WTC11 (cell line): ENCODE data around the gene WAC. TPM values are rescaled to one million over a fixed set of nuclear protein-coding genes. Genes with fewer than 3 reads are reported as not detected.
A peak's percentile ranks its signal among the peaks of the same experiment; 100 is the strongest.

Source experiments
- ATAC-seq: fragments of 200-7000 bp; cut with Tn5 transposase; 2 replicates; pipeline ENCODE4 v1.10.0; 2021; ENCODE audit warnings: mild to moderate bottlenecking, moderate library complexity
- CTCF ChIA-PET: fragments of 300-600 bp; sonication (Branson Sonifier 250); formaldehyde crosslinking; loops from one replicate; lab custom pipeline; 2021; ENCODE audit warnings: antibody characterized with exemption; lab: Charles Lee
- POLR2A ChIA-PET: fragments of 350-600 bp; sonication (Branson Sonifier 250); formaldehyde crosslinking; loops from one replicate; lab custom pipeline; 2021; ENCODE audit warnings: antibody characterized with exemption; lab: Charles Lee
- DNase-seq: peaks from one replicate; pipeline ENCODE4 v3.0.0; 2021; ENCODE audit warnings: low spot score
- H3K27ac Mint-ChIP-seq: 2 replicates; pipeline ENCODE4 v1.8.0; 2021; ENCODE audit warnings: mixed read lengths
- H3K27me3 Mint-ChIP-seq: 2 replicates; pipeline ENCODE4 v1.8.0; 2021; ENCODE audit warnings: low read depth, mild to moderate bottlenecking, moderate library complexity, mixed read lengths
- H3K36me3 Mint-ChIP-seq: 2 replicates; pipeline ENCODE4 v1.8.0; 2021; ENCODE audit warnings: mixed read lengths
- H3K4me1 Mint-ChIP-seq: 2 replicates; pipeline ENCODE4 v1.8.0; 2022; ENCODE audit warnings: mixed read lengths
- H3K4me3 Mint-ChIP-seq: 2 replicates; pipeline ENCODE4 v1.8.0; 2021; ENCODE audit warnings: mild to moderate bottlenecking, moderate library complexity, mixed read lengths
- H3K9me3 Mint-ChIP-seq: 2 replicates; pipeline ENCODE4 v1.8.0; 2021; ENCODE audit warnings: mixed read lengths
- FOXJ3 ChIP-seq: sonication (generic); formaldehyde crosslinking; IDR thresholded peaks from 2 replicates; pipeline ENCODE4 v1.9.0; 2021; ENCODE audit warnings: missing genetic modification reagents, mild to moderate bottlenecking, borderline replicate concordance
- GTF2I ChIP-seq: fragments of 250-450 bp; sonication (Bioruptor Pico); conservative IDR thresholded peaks from 2 replicates; pipeline ENCODE4 v1.4.0; 2021; ENCODE audit warnings: mild to moderate bottlenecking
- HMGA2 ChIP-seq: fragments of 250-450 bp; sonication (Bioruptor Pico); IDR thresholded peaks from 2 replicates; pipeline ENCODE4 v1.4.0; 2021; ENCODE audit warnings: mild to moderate bottlenecking, moderate library complexity
- JAZF1 ChIP-seq: fragments of 250-450 bp; sonication (Bioruptor Pico); IDR thresholded peaks from 2 replicates; pipeline ENCODE4 v1.9.0; 2021; ENCODE audit warnings: moderate library complexity, mild to moderate bottlenecking, inconsistent platforms
- MYBL2 ChIP-seq: sonication (generic); formaldehyde crosslinking; IDR thresholded peaks from 2 replicates; pipeline ENCODE4 v1.8.1; 2023; ENCODE audit warnings: mild to moderate bottlenecking, moderate library complexity, missing genetic modification reagents
- NFYB ChIP-seq: sonication (generic); formaldehyde crosslinking; conservative IDR thresholded peaks from 2 replicates; pipeline ENCODE4 v1.8.0; 2022; ENCODE audit warnings: low read depth, missing genetic modification reagents
- RORB ChIP-seq: fragments of 250-450 bp; sonication (Bioruptor Pico); IDR thresholded peaks from 2 replicates; pipeline ENCODE4 v1.9.0; 2021; ENCODE audit warnings: mild to moderate bottlenecking
- SMAD4 ChIP-seq: sonication (generic); formaldehyde crosslinking; IDR thresholded peaks from 2 replicates; pipeline ENCODE4 v1.8.0; 2022; ENCODE audit warnings: mild to moderate bottlenecking, missing genetic modification reagents
- ZNF396 ChIP-seq: fragments of 250-450 bp; sonication (Bioruptor Pico); IDR thresholded peaks from 2 replicates; pipeline ENCODE4 v1.8.0; 2021; ENCODE audit warnings: mild to moderate bottlenecking, moderate library complexity, borderline replicate concordance
- total RNA-seq: library from RNA; stranded (reverse); gene quantifications from 3 replicates; pipeline ENCODE4 v1.2.3, GENCODE V29; 2021
- TF ChIP-seq, protein P1 (sequence below): sonication (generic); formaldehyde crosslinking; IDR thresholded peaks from 2 replicates; pipeline ENCODE4 v1.8.1; 2023; ENCODE audit warnings: mild to moderate bottlenecking, moderate library complexity, missing genetic modification reagents
- TF ChIP-seq, protein P2 (sequence below): sonication (generic); formaldehyde crosslinking; IDR thresholded peaks from 2 replicates; pipeline ENCODE4 v1.8.1; 2022; ENCODE audit warnings: missing genetic modification reagents, borderline replicate concordance
- TF ChIP-seq, protein P3 (sequence below): sonication (generic); formaldehyde crosslinking; conservative IDR thresholded peaks from 2 replicates; pipeline ENCODE4 v1.8.1; 2023; ENCODE audit warnings: mild to moderate bottlenecking, low read depth, missing genetic modification reagents, moderate library complexity
- TF ChIP-seq, protein P4 (sequence below): sonication (generic); formaldehyde crosslinking; IDR thresholded peaks from 2 replicates; pipeline ENCODE4 v1.8.0; 2023; ENCODE audit warnings: missing genetic modification reagents
- TF ChIP-seq, protein P5 (sequence below): sonication (generic); formaldehyde crosslinking; IDR thresholded peaks from 2 replicates; pipeline ENCODE4 v1.8.0; 2022; ENCODE audit warnings: missing genetic modification reagents
- TF ChIP-seq, protein P6 (sequence below): sonication (generic); formaldehyde crosslinking; IDR thresholded peaks from 2 replicates; pipeline ENCODE4 v1.8.0; 2023; ENCODE audit warnings: mild to moderate bottlenecking, missing genetic modification reagents

WAC gene
- total RNA-seq, 1 experiment from 2014 or later: 108 TPM

DNA sequence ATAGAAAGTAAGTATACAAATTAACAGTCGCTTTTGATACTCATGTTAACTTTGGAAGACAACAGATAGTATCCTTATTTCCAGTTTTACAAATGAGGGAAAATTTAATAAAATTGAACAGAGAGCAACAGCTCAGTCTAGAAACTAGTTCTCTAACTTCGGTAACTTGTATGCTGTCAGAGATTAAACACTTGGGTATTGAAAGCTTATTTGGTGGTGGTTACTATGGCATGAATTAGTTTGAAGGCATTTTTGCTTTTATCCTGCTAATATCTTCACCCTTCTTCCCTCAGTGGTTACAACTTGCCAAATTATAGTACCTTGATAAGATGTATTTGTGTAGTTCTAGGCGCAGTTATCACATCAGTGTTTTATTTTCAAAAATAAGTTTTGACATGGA lies 7.2 kb downstream of the WAC start:
- ATAC-seq (no peak), DNase-seq (no peak)
- CTCF ChIA-PET: no interaction called here
- peaks cover 86% of the 10 kb centered on the region for H3K36me3 Mint-ChIP-seq
- H3K4me1 Mint-ChIP-seq: peaks cover 8% of the 10 kb centered on the region
- H3K27ac Mint-ChIP-seq: no peak overlapping the region
- POLR2A ChIA-PET: interaction anchor here (0.6 kb wide), 1 partner anchor 21 kb away, joined by 3 read pairs; no protein-coding TSS in a partner anchor
- no peaks in the 10 kb centered on the region for H3K9me3 Mint-ChIP-seq
- no peak overlapping the region for H3K4me3 Mint-ChIP-seq
- TF ChIP-seq SMAD4 (CRISPR knock-in tag) (no peak), ZNF396 (CRISPR knock-in tag) (no peak), HMGA2 (no peak)
- TF ChIP-seq, protein P1, sequence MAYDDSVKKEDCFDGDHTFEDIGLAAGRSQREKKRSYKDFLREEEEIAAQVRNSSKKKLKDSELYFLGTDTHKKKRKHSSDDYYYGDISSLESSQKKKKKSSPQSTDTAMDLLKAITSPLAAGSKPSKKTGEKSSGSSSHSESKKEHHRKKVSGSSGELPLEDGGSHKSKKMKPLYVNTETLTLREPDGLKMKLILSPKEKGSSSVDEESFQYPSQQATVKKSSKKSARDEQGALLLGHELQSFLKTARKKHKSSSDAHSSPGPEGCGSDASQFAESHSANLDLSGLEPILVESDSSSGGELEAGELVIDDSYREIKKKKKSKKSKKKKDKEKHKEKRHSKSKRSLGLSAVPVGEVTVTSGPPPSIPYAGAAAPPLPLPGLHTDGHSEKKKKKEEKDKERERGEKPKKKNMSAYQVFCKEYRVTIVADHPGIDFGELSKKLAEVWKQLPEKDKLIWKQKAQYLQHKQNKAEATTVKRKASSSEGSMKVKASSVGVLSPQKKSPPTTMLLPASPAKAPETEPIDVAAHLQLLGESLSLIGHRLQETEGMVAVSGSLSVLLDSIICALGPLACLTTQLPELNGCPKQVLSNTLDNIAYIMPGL (CRISPR knock-in tag): no peak
- TF ChIP-seq, protein P2, sequence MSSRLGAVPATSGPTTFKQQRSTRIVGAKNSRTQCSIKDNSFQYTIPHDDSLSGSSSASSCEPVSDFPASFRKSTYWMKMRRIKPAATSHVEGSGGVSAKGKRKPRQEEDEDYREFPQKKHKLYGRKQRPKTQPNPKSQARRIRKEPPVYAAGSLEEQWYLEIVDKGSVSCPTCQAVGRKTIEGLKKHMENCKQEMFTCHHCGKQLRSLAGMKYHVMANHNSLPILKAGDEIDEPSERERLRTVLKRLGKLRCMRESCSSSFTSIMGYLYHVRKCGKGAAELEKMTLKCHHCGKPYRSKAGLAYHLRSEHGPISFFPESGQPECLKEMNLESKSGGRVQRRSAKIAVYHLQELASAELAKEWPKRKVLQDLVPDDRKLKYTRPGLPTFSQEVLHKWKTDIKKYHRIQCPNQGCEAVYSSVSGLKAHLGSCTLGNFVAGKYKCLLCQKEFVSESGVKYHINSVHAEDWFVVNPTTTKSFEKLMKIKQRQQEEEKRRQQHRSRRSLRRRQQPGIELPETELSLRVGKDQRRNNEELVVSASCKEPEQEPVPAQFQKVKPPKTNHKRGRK: no peak
- H3K27me3 Mint-ChIP-seq: no peaks in the 10 kb centered on the region

DNA sequence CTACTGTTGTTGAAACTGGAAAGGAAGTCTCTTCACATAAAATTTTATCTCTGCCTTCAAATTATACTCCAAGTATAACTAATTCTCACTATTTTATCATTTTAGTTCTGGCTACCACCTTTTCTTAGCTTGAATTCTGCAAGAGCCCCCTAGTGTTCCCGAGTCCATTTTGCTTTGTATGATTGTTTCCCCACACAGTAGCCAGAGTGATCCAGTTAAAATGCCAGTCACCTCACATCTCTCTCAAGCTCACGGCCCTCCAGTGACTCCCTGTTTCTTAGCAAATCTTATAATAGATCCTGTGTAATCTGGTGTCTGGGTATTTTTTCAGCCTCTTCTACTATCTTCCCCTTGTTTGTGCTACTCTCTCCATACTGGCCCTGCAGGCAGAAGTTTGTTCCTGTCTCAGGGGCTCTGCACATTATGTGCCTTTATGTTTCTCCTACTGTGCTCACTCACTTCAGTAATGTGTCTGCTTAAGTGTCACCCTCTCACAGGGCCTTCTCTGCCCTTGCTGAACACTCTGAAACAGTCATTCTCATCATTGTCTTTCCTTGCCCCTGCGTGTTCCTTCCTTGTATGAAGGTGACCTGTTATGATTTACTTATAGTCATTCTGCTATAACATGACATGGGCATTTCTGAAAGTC lies 8.9 kb downstream of the WAC start:
- TF ChIP-seq SMAD4 (CRISPR knock-in tag): no peak
- TF ChIP-seq ZNF396 (CRISPR knock-in tag): no peak
- no peak for TF ChIP-seq GTF2I (CRISPR knock-in tag)
- no peak for TF ChIP-seq RORB (CRISPR knock-in tag)
- no peak for TF ChIP-seq MYBL2
- no peak for TF ChIP-seq FOXJ3 (CRISPR knock-in tag)
- TF ChIP-seq, protein P3, sequence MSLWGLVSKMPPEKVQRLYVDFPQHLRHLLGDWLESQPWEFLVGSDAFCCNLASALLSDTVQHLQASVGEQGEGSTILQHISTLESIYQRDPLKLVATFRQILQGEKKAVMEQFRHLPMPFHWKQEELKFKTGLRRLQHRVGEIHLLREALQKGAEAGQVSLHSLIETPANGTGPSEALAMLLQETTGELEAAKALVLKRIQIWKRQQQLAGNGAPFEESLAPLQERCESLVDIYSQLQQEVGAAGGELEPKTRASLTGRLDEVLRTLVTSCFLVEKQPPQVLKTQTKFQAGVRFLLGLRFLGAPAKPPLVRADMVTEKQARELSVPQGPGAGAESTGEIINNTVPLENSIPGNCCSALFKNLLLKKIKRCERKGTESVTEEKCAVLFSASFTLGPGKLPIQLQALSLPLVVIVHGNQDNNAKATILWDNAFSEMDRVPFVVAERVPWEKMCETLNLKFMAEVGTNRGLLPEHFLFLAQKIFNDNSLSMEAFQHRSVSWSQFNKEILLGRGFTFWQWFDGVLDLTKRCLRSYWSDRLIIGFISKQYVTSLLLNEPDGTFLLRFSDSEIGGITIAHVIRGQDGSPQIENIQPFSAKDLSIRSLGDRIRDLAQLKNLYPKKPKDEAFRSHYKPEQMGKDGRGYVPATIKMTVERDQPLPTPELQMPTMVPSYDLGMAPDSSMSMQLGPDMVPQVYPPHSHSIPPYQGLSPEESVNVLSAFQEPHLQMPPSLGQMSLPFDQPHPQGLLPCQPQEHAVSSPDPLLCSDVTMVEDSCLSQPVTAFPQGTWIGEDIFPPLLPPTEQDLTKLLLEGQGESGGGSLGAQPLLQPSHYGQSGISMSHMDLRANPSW: no peak
- TF ChIP-seq NFYB (CRISPR knock-in tag): no peak
- no peak for TF ChIP-seq JAZF1 (CRISPR knock-in tag)
- TF ChIP-seq, protein P4, sequence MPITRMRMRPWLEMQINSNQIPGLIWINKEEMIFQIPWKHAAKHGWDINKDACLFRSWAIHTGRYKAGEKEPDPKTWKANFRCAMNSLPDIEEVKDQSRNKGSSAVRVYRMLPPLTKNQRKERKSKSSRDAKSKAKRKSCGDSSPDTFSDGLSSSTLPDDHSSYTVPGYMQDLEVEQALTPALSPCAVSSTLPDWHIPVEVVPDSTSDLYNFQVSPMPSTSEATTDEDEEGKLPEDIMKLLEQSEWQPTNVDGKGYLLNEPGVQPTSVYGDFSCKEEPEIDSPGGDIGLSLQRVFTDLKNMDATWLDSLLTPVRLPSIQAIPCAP (CRISPR knock-in tag): no peak
- TF ChIP-seq, protein P5, sequence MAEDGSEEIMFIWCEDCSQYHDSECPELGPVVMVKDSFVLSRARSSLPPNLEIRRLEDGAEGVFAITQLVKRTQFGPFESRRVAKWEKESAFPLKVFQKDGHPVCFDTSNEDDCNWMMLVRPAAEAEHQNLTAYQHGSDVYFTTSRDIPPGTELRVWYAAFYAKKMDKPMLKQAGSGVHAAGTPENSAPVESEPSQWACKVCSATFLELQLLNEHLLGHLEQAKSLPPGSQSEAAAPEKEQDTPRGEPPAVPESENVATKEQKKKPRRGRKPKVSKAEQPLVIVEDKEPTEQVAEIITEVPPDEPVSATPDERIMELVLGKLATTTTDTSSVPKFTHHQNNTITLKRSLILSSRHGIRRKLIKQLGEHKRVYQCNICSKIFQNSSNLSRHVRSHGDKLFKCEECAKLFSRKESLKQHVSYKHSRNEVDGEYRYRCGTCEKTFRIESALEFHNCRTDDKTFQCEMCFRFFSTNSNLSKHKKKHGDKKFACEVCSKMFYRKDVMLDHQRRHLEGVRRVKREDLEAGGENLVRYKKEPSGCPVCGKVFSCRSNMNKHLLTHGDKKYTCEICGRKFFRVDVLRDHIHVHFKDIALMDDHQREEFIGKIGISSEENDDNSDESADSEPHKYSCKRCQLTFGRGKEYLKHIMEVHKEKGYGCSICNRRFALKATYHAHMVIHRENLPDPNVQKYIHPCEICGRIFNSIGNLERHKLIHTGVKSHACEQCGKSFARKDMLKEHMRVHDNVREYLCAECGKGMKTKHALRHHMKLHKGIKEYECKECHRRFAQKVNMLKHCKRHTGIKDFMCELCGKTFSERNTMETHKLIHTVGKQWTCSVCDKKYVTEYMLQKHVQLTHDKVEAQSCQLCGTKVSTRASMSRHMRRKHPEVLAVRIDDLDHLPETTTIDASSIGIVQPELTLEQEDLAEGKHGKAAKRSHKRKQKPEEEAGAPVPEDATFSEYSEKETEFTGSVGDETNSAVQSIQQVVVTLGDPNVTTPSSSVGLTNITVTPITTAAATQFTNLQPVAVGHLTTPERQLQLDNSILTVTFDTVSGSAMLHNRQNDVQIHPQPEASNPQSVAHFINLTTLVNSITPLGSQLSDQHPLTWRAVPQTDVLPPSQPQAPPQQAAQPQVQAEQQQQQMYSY: no peak
- TF ChIP-seq, protein P6, sequence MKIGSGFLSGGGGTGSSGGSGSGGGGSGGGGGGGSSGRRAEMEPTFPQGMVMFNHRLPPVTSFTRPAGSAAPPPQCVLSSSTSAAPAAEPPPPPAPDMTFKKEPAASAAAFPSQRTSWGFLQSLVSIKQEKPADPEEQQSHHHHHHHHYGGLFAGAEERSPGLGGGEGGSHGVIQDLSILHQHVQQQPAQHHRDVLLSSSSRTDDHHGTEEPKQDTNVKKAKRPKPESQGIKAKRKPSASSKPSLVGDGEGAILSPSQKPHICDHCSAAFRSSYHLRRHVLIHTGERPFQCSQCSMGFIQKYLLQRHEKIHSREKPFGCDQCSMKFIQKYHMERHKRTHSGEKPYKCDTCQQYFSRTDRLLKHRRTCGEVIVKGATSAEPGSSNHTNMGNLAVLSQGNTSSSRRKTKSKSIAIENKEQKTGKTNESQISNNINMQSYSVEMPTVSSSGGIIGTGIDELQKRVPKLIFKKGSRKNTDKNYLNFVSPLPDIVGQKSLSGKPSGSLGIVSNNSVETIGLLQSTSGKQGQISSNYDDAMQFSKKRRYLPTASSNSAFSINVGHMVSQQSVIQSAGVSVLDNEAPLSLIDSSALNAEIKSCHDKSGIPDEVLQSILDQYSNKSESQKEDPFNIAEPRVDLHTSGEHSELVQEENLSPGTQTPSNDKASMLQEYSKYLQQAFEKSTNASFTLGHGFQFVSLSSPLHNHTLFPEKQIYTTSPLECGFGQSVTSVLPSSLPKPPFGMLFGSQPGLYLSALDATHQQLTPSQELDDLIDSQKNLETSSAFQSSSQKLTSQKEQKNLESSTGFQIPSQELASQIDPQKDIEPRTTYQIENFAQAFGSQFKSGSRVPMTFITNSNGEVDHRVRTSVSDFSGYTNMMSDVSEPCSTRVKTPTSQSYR: no peak
- no peaks in the 10 kb centered on the region for H3K9me3 Mint-ChIP-seq
- peak overlapping the region; percentile 36 for H3K27ac Mint-ChIP-seq
- ATAC-seq: peak; percentile 44; the same call in 1 of the 2 replicates
- ChIA-PET CTCF (interaction anchor here (0.7 to 1.0 kb wide), 2 partner anchors 8 to 10 kb away, joined by 4 read pairs; no protein-coding TSS in a partner anchor), POLR2A (interaction anchor here (0.7 kb wide), 1 partner anchor 133 kb away, joined by 4 read pairs; no protein-coding TSS in a partner anchor)
- H3K4me3 Mint-ChIP-seq: no peak overlapping the region
- no peaks in the 10 kb centered on the region for H3K27me3 Mint-ChIP-seq
- no peak for DNase-seq
- H3K4me1 Mint-ChIP-seq: peaks cover 7% of the 10 kb centered on the region
- peaks cover 84% of the 10 kb centered on the region for H3K36me3 Mint-ChIP-seq
